SH-SY5Y (cell line): ENCODE measurements around the gene STK32A.
A peak's percentile ranks its signal among the peaks of the same experiment; 100 is the strongest.

Source experiments
- GATA2 ChIP-seq: IDR thresholded peaks from 2 replicates; pipeline ENCODE4 v1.6.1; 2011; ENCODE audit warnings: mild to moderate bottlenecking, low read depth, low read length
- GATA3 ChIP-seq: IDR thresholded peaks from 2 replicates; pipeline ENCODE4 v1.6.1; 2011; ENCODE audit warnings: low read depth, mild to moderate bottlenecking, low read length, moderate library complexity

The STK32A gene

DNA sequence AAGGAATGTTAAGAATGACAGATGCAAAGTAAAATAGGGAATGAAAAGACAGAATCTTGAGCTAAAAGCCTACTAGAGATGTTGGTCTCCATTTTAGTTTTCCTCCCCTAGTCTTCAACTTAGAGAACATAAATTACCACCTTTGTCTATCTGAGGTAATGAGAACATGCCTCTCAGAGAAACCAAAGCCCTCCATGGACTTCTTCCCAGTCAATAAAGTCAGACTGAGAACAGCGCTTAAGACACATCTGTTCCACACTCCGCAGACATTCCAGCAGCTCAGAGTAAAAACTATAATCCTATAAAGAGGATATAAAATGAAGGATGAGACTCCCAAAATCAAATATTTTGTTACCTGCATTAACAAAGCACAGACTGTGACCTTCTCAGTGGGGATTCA is 195.8 kb downstream of the STK32A start:
- TF ChIP-seq GATA3 (no peak), GATA2 (no peak)

DNA sequence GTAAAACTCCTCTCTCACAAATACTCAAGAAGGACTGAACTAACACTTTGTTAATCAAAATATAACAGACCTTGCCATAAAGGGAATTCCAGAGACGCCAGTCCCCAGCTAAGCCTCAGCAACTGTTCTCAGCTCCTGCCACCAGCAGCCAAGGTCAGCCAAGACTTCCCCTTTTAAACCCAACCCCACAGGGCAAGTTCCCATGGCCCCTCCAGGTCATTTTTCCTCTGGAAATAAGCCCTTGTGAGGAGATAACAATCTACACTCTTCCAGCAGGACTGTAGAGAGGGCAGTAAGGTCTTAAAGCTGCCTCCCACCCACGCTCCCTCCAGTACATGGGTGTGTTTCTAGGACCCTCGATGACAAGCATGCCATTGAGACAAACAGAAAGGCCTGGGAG is 196.8 kb downstream of the STK32A start:
- no peak for TF ChIP-seq GATA3
- TF ChIP-seq GATA2: peak; percentile 61; the same call in 1 of the 2 replicates

DNA sequence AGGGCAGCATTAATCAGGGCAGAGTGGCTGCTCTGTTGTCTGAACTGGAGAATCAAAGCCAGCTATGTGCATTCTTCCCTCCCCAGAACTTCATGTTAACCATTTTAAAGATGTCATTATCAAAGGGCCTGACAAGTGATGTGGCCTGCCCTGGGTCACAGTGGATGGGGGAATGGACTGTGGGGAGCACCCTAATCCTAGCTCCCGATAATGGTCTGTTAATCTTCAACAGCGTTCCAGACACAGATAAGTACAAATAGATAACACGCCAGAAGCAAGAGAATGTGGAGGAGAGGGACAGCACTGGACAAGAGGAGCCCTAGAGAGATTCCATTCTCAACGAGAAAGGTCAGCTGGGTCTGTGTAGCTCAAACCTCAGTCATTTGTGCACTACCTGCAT is 197.5 kb downstream of the STK32A start:
- peak; percentile 89 for TF ChIP-seq GATA2
- peak; percentile 85 for TF ChIP-seq GATA3

DNA sequence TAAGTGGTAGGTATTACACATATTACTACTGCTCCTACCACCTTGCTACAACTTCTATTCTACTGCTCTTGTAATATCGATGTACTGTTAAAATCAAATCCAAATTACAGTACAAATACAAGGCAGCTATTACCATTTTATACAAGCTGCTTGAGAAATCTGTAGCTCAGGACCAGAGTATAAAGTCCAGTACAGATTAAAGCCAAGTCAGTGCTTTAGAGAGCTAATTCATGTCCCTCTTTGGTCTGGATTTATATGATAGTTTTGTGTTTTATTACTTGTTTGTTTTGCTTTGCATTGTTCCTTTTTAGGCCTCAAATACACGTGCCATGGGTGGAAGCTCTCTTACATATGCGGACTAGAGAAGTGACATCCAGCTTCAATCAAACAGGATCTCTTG is 199.2 kb downstream of the STK32A start:
- TF ChIP-seq GATA3 (no peak), GATA2 (no peak)

GRCh38 chr5:147436596-147436995 is 201.8 kb downstream of the STK32A start:
- no peak for TF ChIP-seq GATA3

GRCh38 chr5:147437161-147437596 is 202.4 kb downstream of the STK32A start:
- TF ChIP-seq GATA3 (no peak), GATA2 (no peak)
